ENCODE data around the gene AURKA.

GRCh38 chr20:56426026-56426425 lies 34.0 kb upstream of the AURKA start:
- TF ChIP-seq POLR2AphosphoS5 (IDR thresholded peaks at IDR 0.05; ENCODE audit: borderline replicate concordance, low read depth, low read length): no peak
- TF ChIP-seq EZH2 (IDR thresholded peaks at IDR 0.05): no peak
- no peak for TF ChIP-seq FOXP2 (optimal IDR thresholded peaks at IDR 0.05; ENCODE audit: control extremely low read depth, extremely low read length, insufficient read depth)

All from SK-N-MC (cell line).